Thoracic aorta (tissue), 2 donors: Measurements from ENCODE around the gene CACNA1B. TPM values are rescaled to one million over a fixed set of nuclear protein-coding genes. Genes with fewer than 3 reads are reported as not detected.
"Not testable (repeated sequence)": the region's sequence is repeated elsewhere in the genome, so short reads cannot be mapped to it uniquely, and the experiment has no call there.

Source experiments
- ATAC-seq: fragments of 150-250 bp; one replicate; pipeline ENCODE4 v1.8.0; 2017; ENCODE audit warnings: low read depth; ENCODE audit not compliant: insufficient number of reproducible peaks, low FRiP score
- DNase-seq: peaks from one replicate; pipeline ENCODE4 v3.0.0-alpha.2; 2020; ENCODE audit warnings: low spot score
- H3K27ac ChIP-seq, 2 donors: fragments of 200-600 bp; sonication (generic); 1 replicate in 1 of 2; 2 replicates in 1 of 2; pipeline ENCODE4 v1.5.1; 2016; ENCODE audit warnings: mild to moderate bottlenecking in 2 of 2, moderate library complexity in 2 of 2
- H3K27me3 ChIP-seq: fragments of 200-600 bp; sonication (generic); replicated peaks from 2 replicates; pipeline ENCODE4 v1.6.0; 2016; ENCODE audit warnings: mild to moderate bottlenecking; ENCODE audit not compliant: insufficient read depth
- H3K36me3 ChIP-seq: fragments of 200-600 bp; sonication (generic); one replicate; pipeline ENCODE4 v1.5.1; 2016
- H3K4me1 ChIP-seq, 2 donors: fragments of 200-600 bp; sonication (generic); 1 replicate in 1 of 2; 2 replicates in 1 of 2; pipeline versions ENCODE4 v1.5.1 to v1.6.0; 2016; ENCODE audit warnings: low read depth in 2 of 2, mild to moderate bottlenecking in 1 of 2; ENCODE audit not compliant: control insufficient read depth in 1 of 2
- H3K4me3 ChIP-seq: fragments of 200-600 bp; sonication (generic); 2 replicates; pipeline ENCODE4 v1.5.1; 2016; ENCODE audit warnings: mild to moderate bottlenecking
- H3K9me3 ChIP-seq: fragments of 200-600 bp; sonication (generic); 2 replicates; pipeline ENCODE4 v1.5.1; 2016
- total RNA-seq, 2 donors: library from RNA; depleted of rRNA; stranded (reverse); fragments of >200 nt; gene quantifications; one replicate each; pipeline versions ENCODE4 v1.1.0 to v1.2.3, GENCODE V29; 2016
- TF ChIP-seq, protein P1 (sequence below): fragments of 200-600 bp; sonication (generic); IDR thresholded peaks from one replicate; pipeline ENCODE4 v1.5.1; 2019; ENCODE audit warnings: antibody characterized with exemption

The CACNA1B gene
- total RNA-seq, 2 donors from 2014 or later: 0.07 to 0.14 TPM

DNA sequence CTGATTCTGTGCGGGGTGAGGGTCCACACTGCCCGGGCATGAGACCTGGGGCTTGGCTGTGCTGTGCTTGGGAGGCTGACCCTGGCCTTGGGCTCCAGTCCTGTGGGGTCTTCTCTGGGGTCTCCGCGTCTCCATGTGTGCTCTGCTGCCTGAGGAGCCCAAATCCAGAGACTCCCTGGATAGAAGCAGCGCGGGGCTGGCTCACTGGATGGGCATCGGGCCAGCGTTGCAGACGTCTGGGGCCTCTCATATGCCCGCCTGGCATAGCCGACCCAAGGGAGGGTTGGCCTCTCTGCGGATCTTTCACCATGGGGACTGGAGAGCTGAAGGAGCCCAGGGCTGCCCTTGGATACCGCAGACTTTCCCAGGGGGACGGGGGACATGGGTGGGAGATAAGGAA lies 12.4 kb downstream of the CACNA1B start:
- H3K4me3 ChIP-seq, H3K4me1 ChIP-seq, ATAC-seq, H3K27ac ChIP-seq, H3K27me3 ChIP-seq, H3K9me3 ChIP-seq, H3K36me3 ChIP-seq, DNase-seq: not testable (repeated sequence)

DNA sequence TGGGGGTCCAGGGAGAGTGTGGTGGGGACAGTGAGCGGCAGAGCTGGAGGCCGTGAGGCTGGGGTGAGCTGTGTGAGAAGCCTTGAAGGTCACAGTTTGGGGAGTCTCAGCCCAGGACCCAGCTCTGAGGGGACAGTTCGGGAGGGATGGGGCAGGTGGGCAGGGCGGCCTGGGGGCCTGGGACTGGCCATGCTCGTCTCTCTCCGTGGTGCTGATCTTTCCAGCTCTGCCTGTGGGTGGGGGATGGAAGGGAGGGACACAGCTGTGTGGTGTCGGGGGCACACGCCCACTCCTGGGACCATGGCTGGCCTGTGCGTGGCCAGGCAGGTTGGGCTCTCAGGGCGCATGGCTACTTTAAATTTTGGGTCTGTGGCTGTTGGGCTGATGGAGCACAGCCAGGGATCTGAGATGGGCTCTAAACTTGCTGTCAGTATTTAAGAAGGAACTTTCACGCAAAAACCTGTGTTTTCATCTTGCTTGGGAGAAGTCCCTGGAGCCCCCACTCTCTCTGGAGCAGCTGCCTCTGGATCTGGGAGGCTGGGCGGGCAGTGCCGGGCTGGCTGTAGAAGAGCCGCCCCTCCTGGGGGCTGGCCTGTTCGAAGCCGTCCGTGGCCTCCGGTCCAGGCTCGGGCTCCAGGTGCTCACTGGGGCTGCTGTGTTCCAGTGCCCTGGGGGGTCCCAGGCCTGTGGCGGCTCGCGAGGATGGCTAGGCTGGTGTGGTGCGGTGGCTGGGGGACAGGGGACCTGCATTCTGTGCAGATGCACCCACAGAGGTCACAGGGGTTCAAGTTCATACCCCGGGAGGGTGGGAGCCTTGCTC lies 13.4 kb downstream of the CACNA1B start:
- H3K4me3 ChIP-seq, H3K36me3 ChIP-seq, DNase-seq, ATAC-seq, H3K27me3 ChIP-seq, H3K4me1 ChIP-seq, H3K27ac ChIP-seq, H3K9me3 ChIP-seq: not testable (repeated sequence)

DNA sequence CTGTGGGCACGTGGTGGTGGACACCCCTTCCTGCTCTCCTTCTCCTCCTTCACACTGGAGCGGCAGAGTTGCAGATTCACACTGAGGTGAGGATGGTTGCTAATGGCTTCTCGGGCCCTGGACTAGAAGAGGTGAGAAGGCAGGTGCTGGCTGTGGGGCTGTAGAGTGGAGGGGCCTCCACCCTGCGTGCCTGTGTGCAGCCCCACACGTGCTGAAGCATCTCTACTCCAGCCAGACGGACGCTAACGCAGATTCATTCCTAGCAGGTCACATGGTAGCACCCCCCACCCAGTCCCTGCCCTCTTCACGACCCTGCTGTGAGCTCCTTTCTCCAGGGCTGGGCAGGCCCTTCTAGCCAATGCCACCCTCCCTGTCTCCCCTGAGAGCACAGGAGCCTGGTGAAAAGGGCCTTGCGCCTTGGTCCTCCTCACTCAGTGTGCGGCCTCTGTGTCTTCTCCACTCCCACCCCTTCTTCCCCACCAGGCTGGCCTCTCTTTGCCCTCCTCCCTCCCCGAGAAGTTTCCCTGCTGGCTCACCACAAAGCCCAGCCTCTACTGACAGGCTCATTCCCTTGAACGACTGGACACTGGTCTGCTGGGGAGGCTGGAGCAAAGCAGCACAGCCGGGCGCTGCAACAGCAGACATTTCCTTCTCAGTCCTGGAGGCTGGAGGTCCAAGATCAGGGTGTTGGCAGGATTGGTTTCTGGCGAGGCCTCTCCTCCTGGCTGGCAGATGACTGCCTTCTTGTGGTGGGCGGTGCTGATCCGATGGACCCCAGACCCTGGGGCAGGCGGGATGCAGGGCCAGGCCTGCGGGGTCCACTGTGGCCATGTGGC lies 14.2 kb downstream of the CACNA1B start:
- no peaks in the 10 kb centered on the region for H3K27me3 ChIP-seq
- TF ChIP-seq, protein P1, sequence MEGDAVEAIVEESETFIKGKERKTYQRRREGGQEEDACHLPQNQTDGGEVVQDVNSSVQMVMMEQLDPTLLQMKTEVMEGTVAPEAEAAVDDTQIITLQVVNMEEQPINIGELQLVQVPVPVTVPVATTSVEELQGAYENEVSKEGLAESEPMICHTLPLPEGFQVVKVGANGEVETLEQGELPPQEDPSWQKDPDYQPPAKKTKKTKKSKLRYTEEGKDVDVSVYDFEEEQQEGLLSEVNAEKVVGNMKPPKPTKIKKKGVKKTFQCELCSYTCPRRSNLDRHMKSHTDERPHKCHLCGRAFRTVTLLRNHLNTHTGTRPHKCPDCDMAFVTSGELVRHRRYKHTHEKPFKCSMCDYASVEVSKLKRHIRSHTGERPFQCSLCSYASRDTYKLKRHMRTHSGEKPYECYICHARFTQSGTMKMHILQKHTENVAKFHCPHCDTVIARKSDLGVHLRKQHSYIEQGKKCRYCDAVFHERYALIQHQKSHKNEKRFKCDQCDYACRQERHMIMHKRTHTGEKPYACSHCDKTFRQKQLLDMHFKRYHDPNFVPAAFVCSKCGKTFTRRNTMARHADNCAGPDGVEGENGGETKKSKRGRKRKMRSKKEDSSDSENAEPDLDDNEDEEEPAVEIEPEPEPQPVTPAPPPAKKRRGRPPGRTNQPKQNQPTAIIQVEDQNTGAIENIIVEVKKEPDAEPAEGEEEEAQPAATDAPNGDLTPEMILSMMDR: no peak
- DNase-seq: no peak
- H3K9me3 ChIP-seq: no peaks in the 10 kb centered on the region
- H3K36me3 ChIP-seq: no peaks in the 10 kb centered on the region
- no peak overlapping the region for H3K27ac ChIP-seq
- H3K4me3 ChIP-seq: no peak overlapping the region
- ATAC-seq: no peak
- no peaks in the 10 kb centered on the region for H3K4me1 ChIP-seq

DNA sequence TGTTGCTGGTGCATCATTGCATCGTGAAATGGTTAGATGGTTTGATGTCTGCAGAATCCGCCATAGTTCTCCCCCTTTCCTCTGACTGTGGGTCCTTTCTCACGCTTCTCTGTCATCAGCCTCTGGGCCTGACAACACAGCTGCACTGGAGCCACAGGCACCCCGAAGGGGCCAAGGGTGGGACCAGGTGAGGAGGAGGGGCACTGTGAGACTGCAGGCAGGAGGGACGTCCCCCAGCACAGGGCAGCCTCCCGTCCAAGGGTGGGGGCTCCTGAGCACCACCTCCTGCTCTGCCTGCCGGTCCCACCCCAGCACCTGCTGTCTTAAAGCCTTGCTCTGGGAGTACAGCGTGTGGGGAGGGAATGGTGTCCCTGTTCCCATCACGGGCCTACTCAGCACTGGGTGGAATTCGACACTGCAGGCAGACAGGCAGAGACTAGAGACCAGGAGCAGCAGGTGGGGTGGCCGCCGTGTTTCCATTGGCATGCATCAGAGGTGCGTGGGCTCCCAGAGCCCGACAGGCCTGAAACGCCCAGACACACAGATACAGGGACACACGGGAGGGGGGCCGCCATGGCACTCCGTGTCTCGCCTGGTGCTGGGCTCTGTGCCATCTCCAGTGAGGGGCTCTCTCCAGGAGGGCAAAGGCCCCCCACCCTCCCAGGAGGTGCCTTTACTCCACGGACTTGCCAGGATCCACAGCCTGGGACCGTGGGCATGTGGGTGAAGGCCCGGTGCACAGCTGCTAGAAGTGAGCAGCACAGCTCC lies 15.0 kb downstream of the CACNA1B start:
- H3K27me3 ChIP-seq: no peaks in the 10 kb centered on the region
- no peaks in the 10 kb centered on the region for H3K9me3 ChIP-seq
- ATAC-seq: no peak
- H3K36me3 ChIP-seq: no peaks in the 10 kb centered on the region
- no peak for DNase-seq
- TF ChIP-seq, protein P1: no peak
- no peak overlapping the region for H3K27ac ChIP-seq
- no peak overlapping the region for H3K4me3 ChIP-seq
- no peaks in the 10 kb centered on the region for H3K4me1 ChIP-seq

DNA sequence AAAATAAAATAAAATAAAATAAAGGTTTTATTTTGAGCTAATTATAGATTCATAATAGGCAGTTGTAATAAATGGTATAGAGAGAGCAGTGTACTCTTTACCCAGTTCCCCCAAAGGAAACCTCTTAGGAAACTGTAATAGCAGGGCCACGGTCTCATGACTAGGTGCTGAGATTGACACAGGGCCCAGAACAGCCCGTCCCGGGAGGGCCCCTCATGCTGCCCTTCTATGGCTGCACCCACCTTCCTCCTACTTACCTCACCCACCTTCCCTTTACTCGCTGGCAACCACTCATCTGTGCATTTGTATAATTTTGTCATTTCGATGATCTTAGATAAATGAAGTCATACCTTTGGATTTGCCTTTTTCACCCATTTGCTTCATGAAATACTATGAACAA lies 16.1 kb downstream of the CACNA1B start:
- H3K4me1 ChIP-seq: no peaks in the 10 kb centered on the region
- no peaks in the 10 kb centered on the region for H3K36me3 ChIP-seq
- H3K4me3 ChIP-seq: no peak overlapping the region
- no peak for ATAC-seq
- TF ChIP-seq, protein P1: no peak
- H3K27ac ChIP-seq: no peak overlapping the region
- no peaks in the 10 kb centered on the region for H3K9me3 ChIP-seq
- no peaks in the 10 kb centered on the region for H3K27me3 ChIP-seq
- no peak for DNase-seq
